DMS153 (cell line): ENCODE results near the gene ANKMY1.
A peak's percentile ranks its signal among the peaks of the same experiment; 100 is the strongest.

Source experiments
- DNase-seq: peaks from one replicate; lab custom pipeline; 2025; lab: John Stamatoyannopoulos, UW

Gene ANKMY1

DNA sequence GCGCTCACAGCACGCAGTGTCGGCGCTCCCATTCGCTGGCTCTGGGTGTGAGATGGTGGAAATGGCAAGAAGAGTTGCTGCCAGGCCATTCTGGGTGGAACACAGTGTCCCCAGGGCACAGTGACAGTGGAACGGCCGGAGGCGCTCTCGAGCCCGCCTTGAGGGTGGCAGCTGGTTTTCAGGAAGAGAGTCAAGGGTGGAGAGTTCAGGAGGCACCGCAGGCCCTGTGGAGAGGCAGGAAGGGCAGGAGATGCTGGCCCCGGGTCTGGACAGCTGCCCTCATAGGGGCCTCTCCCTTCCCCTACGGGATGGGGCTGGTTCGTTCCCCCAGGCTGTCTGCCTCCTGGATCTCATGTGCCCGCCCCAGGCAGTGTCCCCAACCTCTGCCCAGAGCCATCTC, 109.9 kb downstream of the ANKMY1 start:
- peak; percentile 38 for DNase-seq

DNA sequence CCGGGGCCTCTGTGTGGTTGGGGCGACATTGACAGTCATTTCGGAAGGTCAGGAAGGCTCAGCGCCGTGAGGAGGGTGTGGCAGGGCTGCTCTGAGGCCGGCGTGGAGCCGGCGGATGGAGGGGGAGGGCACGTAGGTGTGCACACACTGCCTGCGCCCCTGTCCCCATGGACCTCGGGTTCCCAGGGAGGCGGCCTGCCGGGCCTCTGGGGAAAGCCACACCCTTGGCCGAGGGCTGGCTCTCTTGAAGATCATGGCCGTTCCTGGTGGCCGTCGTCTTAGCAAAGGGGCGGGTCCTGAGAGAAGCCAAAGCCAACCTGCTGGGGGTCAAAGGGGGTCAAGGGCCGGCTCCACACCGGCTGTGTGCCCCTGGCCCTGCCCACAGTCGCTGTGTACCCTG, 110.5 kb downstream of the ANKMY1 start:
- DNase-seq: peak; percentile 19

DNA sequence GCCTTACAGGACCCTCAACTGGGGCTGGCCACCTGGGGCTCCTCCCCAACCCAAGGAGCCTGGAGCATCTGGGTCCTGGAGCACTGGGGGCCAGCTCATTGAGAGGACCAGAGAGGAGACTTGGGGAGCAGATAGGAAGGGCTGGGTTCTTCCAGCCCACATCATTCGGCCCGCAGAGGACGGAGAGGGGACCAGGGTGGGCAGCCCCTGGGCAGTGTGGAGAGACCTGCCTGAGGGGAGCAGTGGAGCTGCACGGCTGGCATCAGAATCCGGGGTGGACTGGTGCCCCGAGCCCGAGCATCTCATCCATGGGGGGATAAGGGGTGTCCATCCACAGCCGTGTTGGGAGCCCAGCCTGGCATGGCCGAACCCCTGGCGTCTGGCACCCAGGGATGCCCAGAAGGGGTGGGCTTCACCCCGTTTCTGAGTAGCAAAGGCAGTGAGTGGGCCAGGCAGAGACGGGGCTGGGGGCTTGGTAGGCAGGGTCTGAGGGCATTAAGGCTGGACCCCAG, 111.1 kb downstream of the ANKMY1 start:
- no peak for DNase-seq

DNA sequence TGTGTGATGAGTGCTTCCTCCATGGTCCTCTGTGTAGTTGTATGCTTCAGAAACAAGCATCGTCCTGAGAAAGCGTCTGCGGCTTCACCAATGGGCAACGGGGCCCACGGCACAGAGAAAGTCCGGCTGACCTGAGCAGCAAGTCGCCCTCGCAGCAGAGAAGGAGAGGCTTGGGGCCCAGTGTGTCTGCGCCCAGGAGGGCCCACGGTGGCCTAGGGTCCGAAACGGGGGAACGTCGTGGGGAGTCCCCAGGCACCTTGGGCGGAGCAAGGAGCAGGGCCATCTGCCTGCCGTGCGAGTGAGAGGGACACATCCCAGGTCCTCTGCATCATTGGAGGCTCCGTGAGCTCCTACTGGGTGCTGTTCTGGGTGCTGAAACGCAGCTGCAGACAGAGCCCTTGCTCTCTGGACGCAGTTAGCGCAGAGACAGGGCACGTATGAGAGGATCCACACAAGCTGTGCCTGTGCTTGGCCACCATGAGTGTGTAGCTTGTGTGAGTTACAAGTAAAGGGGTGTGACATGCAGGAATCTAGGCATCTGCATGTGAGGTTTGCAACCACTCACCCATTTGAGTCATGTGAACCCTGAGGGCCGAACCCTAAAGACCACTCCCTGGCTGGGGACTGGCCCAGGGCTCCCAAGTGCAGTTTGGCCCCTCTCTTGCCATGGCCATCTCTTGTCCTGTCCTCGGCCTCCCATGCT, 111.7 kb downstream of the ANKMY1 start:
- DNase-seq: no peak

DNA sequence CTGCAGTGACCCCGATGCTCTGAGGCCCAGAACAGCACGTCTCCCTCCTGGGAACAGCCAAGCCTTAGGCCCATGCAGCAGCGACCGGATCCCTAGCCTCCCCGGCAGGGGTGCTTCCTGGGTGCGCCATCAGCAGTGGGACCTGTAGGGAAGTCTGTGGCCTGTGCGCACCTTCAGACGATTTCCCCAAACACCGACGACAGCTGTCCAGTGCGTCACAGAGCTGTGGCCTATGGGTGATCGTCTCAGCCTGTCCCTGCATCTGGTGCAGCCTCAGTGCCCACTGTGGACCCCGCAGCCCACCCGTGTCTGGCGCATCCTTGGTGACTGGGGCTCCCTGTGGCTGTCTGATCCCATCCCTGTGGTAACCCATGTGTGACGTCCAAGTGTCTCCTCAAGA, 113.3 kb downstream of the ANKMY1 start:
- DNase-seq: no peak

DNA sequence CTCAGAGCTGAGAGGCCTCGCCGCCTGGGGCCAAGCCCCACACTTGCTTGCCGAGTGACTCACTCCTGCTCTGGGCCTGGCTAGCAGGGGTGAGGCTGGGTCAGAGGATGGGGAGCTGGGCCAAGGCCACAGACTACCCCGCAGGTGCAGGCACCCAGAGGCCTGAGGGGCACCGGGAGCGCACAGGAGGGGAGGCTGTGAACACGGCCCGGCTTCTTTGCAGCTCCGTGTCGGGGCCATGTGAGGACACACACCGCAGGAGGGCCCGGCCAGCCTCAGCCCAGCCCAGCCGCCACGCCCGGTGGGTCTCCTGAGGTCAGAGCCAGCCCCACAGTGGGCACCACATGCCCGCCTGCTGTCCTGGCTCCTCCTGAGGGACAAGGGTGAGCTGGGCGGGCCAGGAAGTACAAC, 113.9 kb downstream of the ANKMY1 start:
- DNase-seq: no peak

DNA sequence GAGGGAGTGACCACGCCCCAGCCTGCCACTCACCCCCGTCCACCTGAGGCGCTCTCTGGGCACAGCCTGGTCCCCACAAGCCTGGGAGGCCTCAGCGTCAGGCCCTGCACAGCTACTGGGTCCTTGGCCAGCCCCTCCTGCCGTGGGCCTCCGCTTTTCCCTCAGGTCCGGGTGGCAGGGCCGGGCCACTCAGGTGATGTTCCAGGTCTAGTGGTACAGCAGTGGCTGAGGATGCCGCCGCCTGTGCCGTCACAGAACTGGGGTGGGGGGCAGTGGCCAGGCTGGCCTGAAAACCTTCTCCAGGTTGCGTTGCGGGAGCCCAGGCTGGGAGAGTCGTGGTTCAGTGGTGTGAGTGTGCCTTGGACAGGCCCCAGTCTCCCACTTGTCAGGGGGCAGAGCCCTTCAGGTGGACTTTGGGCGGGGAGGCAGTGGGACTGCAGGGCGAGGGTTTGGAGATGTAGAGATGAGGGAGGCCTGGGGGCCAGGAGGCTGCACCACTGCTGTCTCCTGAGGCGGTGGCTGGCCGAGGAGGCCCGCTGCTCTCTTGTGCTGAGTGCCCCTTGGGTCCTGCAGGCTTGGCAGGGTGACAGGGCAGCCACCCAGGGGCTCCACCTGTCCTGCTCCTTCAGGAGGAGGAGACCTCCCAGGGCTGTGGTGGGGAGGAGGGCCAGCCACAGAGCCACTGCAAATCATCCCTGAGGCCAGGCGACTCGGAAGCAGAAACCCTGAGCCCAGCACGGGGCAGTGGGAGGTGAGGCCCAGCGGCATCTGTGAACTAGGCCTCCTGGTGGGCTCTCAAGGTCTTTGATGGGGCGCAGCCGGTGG, 114.7 kb downstream of the ANKMY1 start:
- DNase-seq: no peak

DNA sequence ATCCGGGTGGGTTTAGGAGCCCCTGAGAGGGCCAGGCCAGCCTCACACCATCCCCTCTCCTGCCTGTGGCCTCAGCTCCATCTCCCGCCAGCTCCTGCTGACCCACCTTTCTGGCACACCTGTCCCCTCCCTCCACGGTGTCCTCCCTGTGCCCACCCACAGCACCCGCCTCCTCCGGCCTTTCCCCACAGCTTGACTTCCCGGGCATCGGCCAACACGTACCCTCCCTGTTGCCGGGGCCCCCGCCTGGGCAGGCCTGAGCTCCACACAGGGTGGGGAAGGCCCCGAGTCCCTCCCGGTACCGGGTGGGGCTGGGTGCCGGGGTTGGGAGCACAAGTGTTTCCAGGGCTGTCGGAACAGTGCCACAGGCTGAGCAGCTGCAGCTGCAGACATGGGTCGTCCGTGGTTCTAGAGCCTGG, 115.8 kb downstream of the ANKMY1 start:
- no peak for DNase-seq

DNA sequence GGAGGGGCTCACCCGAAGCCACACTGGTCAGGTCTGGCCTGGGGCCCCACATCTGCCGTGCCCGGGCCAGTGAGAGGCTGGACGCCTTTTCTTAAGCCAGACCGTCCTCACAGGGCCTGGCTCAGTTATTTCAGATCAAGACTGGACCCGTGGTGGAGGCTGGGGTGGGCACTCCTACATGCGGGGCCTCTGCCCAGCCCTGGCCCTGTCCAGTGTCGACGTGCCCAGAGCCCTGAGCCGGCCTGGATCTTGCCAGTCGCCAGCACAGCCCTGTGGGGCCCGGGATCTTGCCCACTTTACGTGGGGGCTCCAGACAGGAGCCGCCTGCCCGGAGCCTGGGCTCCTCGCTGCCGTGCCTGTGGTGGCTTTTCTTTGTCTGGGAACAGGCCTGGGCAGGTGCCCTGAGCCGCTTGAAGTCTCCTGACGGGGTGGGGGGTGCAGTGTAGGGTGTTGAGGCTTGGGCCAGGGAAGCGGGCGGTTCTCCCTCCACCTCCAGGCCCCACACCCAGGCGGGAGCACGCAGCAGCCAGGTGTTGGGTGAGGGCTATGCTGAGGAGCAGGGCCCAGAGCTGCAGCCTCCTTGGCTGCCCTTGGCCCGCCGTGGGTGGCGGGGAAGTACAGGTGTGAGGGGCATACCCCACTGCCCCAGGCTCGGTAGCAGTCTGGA, 116.3 kb downstream of the ANKMY1 start:
- DNase-seq: no peak

DNA sequence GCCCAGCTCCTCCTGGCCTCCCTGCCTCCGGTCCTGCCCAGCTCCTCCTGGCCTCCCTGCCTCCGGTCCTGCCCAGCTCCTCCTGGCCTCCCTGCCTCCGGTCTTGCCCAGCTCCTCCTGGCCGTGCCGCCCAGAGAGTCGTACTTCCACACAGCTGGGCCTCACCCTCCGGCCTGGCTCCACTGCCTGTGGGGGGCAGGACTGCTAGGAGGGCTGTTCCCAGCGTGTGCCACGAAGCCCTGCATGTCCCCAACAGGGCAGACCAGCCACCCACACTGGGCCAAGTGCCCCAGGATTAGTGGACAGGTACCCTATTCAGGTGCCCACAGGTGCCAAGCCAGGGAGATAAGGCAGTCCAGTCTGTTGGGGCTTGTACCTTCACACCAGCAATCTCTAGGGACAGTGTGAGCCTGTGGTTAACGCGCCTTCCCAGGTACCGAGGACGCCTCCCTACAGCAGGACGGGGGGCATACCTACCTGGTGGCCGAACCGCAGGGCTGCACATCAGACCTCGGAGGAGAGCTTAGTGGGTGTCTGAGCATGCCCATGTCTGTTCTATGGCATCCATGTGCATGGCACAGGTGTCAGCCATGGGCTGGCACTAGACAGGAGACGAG, 117.0 kb downstream of the ANKMY1 start:
- DNase-seq: no peak

DNA sequence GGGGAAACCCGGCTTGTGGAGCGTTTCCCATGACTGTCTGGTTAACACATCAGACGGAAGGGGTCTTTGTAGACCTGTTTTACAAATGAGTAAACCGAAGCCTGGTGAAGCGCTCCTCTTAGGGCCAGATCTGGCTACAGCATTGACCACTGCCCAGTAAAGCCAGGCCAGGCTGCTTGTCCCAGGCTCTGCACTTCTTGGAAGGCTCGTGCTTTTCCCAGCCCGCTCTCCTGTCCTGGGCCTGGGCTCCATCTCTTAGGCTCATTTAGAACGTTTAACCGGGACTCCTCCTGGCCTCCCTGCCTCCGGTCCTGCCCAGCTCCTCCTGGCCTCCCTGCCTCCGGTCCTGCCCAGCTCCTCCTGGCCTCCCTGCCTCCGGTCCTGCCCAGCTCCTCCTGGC, 117.5 kb downstream of the ANKMY1 start:
- no peak for DNase-seq

DNA sequence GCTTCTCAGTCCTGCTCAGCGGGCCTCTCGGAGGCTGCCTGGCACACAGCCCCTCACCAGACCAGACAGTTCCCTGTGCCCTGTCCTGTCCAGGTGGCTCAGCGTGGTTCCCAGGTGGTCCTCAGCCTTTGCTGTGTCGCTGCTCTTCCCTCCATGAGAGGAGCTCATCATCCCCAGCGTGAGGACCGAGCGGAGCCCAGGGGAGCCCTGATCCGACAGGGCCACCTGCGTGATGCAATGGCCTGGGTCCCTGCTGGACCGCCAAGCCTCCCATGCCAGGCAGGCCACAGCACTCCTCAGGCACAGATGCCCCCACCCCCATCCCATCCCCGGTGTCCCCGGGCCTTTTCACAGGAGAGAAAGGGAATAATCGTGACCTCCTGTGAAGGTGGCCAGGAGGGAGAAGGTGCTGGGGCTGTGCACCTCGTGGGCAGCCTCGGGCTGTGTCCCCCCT, 118.1 kb downstream of the ANKMY1 start:
- no peak for DNase-seq

DNA sequence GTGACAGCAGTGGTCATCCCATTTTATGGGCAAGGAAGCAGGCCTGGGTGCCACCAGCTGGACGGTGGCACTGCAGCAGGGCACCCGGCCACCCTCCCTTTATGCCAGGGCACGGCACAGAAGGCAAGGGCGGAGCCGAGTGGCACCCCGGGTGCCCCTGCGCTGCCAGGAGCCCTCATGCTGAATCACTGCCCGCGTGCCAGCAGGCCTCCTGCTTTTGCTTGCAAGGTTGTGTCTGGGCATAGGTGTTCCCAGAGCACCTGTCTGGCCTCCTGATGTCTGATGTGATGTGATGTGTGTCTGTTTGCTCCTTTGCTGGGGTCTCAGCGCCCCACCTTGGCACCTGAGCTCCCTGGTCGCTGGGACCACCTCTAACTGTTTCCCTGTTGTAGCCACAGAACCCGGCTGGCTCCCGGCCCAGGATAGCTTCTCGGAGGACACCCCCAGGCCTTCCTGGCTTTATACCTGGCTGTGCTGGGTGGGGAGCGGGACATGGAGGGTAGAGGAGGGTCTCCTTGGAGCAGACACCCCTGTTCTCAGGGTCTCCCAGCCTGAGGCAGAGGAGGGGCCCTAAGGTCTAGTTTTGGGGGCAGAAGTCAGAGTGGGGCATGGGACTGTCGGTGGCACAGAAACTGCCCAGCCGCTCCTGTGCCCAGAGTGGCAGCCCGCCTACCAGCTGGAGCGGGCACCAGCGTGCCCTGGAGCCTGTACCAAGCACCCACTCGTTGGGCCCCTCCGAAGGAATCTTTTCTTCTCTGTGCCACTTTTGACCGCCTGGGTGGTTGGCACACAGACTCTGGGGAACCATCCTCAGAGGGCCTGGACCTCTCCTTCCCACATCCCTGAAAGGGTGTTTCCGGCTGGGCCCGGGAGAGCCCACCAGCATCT, 118.7 kb downstream of the ANKMY1 start:
- DNase-seq: no peak

DNA sequence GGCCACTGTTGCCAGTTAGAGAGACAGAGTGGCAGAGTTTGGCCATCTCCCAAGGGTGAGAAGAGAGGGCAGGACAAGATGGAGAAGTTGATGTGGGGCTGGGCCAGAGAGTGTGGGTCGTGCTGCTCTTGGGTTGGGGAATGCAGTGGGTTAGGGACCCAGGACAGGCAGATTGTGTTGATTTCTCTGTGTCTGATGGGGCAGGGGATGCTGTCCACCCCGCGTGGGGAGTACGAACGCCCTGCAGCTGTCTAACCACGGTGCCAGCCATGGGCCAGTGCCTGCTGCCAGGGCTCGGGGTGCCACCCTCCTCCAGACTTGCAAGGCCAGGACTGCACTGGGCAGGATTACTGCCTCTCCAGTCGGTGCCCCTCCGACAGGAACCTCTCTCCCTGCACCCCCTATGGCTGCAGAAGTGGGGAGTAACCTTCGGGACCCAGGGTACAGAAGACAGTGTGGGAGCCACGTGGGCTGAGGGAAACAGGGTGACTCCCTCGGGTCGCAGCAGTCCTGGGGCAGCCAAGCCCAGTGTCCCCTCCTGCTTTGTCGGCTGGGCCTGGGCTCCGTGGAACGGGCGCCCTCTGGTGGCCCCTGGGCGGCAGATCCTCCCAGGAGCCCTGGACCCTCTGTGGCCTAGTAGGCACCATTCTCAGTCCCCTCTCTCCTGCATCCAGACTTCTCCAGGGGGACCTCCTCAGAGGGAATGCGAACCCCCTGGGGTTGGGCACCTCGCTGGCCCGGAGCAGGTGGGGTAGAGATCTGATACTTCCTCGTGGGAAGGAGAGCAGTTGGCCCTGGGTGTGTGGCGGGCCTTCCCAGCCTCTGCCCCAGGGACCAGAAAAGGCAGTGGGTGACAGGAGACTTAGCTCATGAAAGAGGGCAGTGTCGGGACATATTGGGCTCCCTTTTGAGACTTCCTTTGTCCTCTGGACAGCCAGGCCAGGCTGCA, 119.7 kb downstream of the ANKMY1 start:
- no peak for DNase-seq

DNA sequence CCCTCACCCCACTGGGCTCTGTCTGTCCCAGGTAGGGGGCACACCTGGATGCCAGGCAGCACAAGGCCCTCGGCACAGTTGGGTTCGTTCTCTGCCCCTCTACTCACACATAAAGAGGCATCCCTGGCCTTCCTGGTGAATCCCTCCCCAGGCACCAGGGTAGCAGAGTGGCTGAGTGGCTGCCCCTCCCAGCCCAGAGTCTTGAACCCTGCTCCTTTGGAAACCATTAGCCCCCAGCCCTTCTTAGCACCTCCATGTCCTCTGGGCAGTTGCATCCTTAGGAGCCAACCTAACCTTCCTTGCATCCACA, 120.3 kb downstream of the ANKMY1 start:
- no peak for DNase-seq

DNA sequence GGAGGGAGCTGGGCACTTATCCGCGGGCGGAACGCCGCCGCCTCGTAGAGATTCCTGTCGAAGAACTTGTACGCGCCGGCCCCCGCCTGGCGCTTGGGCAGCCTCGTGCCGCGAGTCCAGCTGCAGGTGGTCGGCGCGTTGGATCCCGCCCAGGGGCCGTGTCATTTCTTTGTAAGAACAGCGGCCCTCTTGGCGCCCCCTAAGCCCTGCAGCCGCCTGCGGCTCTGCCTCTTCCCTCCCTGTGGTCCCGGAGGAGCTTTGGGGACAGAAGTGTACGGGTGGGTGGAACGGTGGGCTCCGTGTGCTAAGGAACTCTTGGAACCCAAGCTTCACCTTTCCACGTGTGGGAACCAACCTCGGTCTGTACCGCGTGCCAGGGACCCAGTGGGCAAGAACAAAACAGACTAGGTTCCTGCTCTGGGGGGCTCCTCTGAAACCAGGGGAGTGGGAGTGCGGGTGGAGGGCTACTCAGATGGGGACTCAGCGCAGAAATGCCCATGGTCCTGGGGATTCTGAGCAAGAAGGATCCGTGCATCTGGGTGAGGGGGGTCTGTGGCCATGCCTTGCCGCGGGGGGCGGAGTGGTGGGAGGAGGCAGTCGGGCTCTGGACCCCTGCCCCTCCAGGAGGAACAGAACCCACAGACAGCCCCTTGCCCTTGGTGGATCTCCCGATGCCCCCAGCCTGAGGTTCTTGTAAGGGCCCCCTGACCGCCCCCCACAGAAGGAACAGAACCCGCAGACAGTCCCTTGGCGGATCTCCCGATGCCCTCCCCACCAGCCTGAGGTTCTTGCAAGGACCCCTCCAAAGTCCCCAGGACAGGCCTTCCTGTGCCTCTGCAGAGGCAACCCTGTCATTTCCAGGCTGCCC, 120.9 kb downstream of the ANKMY1 start:
- DNase-seq: no peak

DNA sequence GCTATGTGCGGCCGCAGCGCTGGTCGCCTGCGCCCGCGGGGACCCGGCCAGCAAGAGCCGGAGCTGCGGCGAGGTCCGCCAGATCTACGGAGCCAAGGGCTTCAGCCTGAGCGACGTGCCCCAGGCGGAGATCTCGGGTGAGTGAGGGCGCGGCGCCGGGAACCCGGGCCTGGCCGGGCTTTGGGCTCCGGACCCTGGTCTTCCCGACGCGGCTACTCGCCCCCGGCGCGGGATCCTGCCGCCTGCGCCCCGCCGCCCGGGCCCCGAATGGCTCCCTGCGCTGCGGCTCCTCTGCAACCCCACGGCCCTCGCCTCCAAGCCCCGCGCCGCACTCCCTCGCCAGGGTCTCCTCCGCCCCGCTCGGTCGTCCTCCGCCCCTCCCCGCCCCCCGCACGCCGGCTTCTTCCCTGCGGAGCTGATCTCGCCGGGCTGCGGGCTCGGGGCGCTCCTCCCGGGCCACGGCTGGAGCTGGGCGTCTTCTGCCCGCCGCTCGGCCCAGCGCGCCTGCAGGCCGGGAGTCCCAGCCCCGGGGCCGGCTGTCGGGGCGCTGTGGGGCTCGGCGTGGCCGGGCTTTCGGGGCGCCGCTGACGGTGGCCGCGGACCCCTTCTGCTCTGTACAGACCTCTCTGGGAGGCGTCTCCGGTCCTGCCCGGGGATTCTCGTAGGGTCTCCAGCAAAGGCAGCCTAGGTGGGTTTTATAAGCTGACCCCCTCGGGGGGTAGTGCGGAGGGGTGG, 121.7 kb downstream of the ANKMY1 start:
- DNase-seq: no peak

DNA sequence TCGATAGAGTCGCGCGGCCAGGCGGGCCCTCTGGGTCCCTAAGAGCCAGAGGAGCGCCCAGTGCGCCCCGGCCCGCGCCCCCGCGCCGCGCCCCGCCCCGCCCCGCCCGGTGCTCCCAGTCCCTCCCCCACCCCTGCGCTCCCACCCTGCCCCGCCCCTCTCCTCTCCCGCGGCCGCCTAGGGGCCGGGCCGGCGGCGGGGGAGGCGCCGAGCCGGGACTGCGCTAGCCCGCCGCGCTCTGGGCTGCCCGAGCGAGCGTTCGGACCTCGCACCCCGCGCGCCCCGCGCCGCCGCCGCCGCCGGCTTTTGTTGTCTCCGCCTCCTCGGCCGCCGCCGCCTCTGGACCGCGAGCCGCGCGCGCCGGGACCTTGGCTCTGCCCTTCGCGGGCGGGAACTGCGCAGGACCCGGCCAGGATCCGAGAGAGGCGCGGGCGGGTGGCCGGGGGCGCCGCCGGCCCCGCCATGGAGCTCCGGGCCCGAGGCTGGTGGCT, 122.3 kb downstream of the ANKMY1 start, which contains the start of gene GPC1:
Gene GPC1, plus strand, starts transcription at position 207 of the 491 bp plus-strand sequence. Its CDS starts 256 bp downstream, at position 463.
- DNase-seq: peak; percentile 35
